Endothelial cell of umbilical vein (primary cell): ENCODE measurements around the gene PRKCB. TPM values are rescaled to one million over a fixed set of nuclear protein-coding genes. Genes with fewer than 3 reads are reported as not detected.

Experiments used
- BruUV-seq: library from RNA; stranded (reverse); fragments of 400-500 nt; replicated peaks from 2 replicates; lab custom pipeline; 2021; lab: Mats Ljungman, UMichigan
- CTCF ChIA-PET: fragments of 300-600, 350-600 bp; sonication (Branson Sonifier 250); formaldehyde crosslinking; loops from one replicate; lab custom pipeline; 2021; ENCODE audit warnings: antibody characterized with exemption, inconsistent platforms; lab: Charles Lee
- POLR2A ChIA-PET: fragments of 300-600, 350-600 bp; sonication (Branson Sonifier 250); formaldehyde crosslinking; loops from one replicate; lab custom pipeline; 2021; ENCODE audit warnings: antibody characterized with exemption, inconsistent platforms; lab: Charles Lee
- DNase-seq: peaks from one replicate; pipeline ENCODE4 v3.0.0-alpha.2; 2011; ENCODE audit warnings: low read depth, low spot score
- FAIRE-seq: peaks from 2 replicates; lab custom pipeline; 2011; peaks lifted over from hg19 to GRCh38; lab: Jason Lieb, UNC
- H2AFZ ChIP-seq: 2 replicates; pipeline ENCODE4 v1.6.0; 2012; ENCODE audit warnings: low read depth, low read length, control low read depth, inconsistent platforms
- H3K27ac ChIP-seq: 2 replicates; pipeline ENCODE4 v1.5.1; 2011; ENCODE audit warnings: low read depth, mild to moderate bottlenecking, control low read depth, low read length, moderate library complexity; ENCODE audit not compliant: insufficient read depth
- H3K27me3 ChIP-seq, 2 experiments: 2 replicates each; pipeline versions ENCODE4 v1.6.0 to v1.6.1; 2011; ENCODE audit warnings: low read length in 2 of 2, mixed read lengths in 1 of 2; ENCODE audit not compliant: control insufficient read depth in 2 of 2, insufficient read depth in 2 of 2
- H3K36me3 ChIP-seq, 2 experiments: 2 replicates in 1 of 2; 3 replicates in 1 of 2; pipeline ENCODE4 v1.5.1; 2011; ENCODE audit warnings: low read length in 2 of 2, mild to moderate bottlenecking in 1 of 2, moderate library complexity in 1 of 2; ENCODE audit not compliant: control insufficient read depth in 2 of 2, insufficient read depth in 2 of 2; ENCODE audit errors: extremely low read depth in 1 of 2
- H3K4me1 ChIP-seq: 3 replicates; pipeline ENCODE4 v1.5.1; 2011; ENCODE audit warnings: mild to moderate bottlenecking, low read length; ENCODE audit not compliant: control insufficient read depth, insufficient read depth; ENCODE audit errors: extremely low read depth
- H3K4me2 ChIP-seq: 2 replicates; pipeline ENCODE4 v1.6.1; 2011; ENCODE audit warnings: low read length, control low read depth, mixed read lengths; ENCODE audit not compliant: insufficient read depth
- H3K4me3 ChIP-seq, 3 experiments: fragments of 200-600 bp in 1 of 3; sonication (generic), shearing (Covaris generic) in 1 of 3; replicated peaks in 1 of 3; 2 replicates each; pipeline ENCODE4 v1.5.1; 2011 to 2016; ENCODE audit warnings: control low read depth in 3 of 3, low read length in 3 of 3, mild to moderate bottlenecking in 2 of 3, inconsistent platforms in 1 of 3, low read depth in 1 of 3, moderate library complexity in 1 of 3; ENCODE audit not compliant: insufficient read depth in 1 of 3
- H3K79me2 ChIP-seq: 2 replicates; pipeline ENCODE4 v1.6.0; 2012; ENCODE audit warnings: low read length, inconsistent platforms; ENCODE audit not compliant: control insufficient read depth, insufficient read depth
- H3K9ac ChIP-seq: replicated peaks from 2 replicates; pipeline ENCODE3; 2011; ENCODE audit warnings: low read length, control low read depth; ENCODE audit not compliant: insufficient read depth; ENCODE audit errors: extremely low read depth
- H3K9me1 ChIP-seq: replicated peaks from 3 replicates; pipeline ENCODE4 v1.6.0; 2011; ENCODE audit warnings: mild to moderate bottlenecking, low read length; ENCODE audit not compliant: control insufficient read depth, insufficient read depth; ENCODE audit errors: extremely low read depth
- H3K9me3 ChIP-seq: replicated peaks from 2 replicates; pipeline ENCODE4 v1.5.1; 2012; ENCODE audit warnings: low read length, inconsistent platforms; ENCODE audit not compliant: control insufficient read depth, insufficient read depth
- H4K20me1 ChIP-seq: replicated peaks from 2 replicates; pipeline ENCODE3; 2011; ENCODE audit warnings: mild to moderate bottlenecking, low read length; ENCODE audit not compliant: control insufficient read depth, insufficient read depth; ENCODE audit errors: extremely low read depth
- EZH2 ChIP-seq: IDR thresholded peaks from 2 replicates; pipeline ENCODE4 v1.6.1; 2012; ENCODE audit warnings: borderline replicate concordance, low read depth, mild to moderate bottlenecking, moderate library complexity, low read length, inconsistent platforms; ENCODE audit not compliant: severe bottlenecking
- FOS ChIP-seq: IDR thresholded peaks from 2 replicates; pipeline ENCODE4 v1.6.1; 2011; ENCODE audit warnings: mild to moderate bottlenecking, low read length, moderate library complexity, borderline replicate concordance; ENCODE audit not compliant: insufficient read depth
- GATA2 ChIP-seq: IDR thresholded peaks from 2 replicates; pipeline ENCODE4 v1.7.0; 2011; ENCODE audit warnings: low read depth, mild to moderate bottlenecking, moderate library complexity, mixed read lengths, low read length; ENCODE audit not compliant: insufficient read length, insufficient read depth
- JUN ChIP-seq: IDR thresholded peaks from 2 replicates; pipeline ENCODE4 v1.6.1; 2011; ENCODE audit warnings: borderline replicate concordance, low read depth; ENCODE audit not compliant: insufficient read length, insufficient read depth
- MYC ChIP-seq: IDR thresholded peaks from one replicate; pipeline ENCODE4 v1.6.1; 2011; ENCODE audit warnings: mild to moderate bottlenecking, low read depth, low read length
- POLR2A ChIP-seq: IDR thresholded peaks from 2 replicates; pipeline ENCODE4 v1.6.1; 2012; ENCODE audit warnings: low read depth, mild to moderate bottlenecking, control low read depth, low read length
- POLR2AphosphoS5 ChIP-seq: IDR thresholded peaks from 2 replicates; pipeline ENCODE4 v1.6.1; 2012; ENCODE audit warnings: low read depth, mild to moderate bottlenecking, control low read depth, low read length, moderate library complexity; ENCODE audit not compliant: insufficient read depth
- dilution Hi-C: fragments of 300-500 bp; cut with MboI; formaldehyde crosslinking; loops from one replicate; pipeline ENCODE4 v1.15.0; 2019; ENCODE audit warnings: low sequenced_read_pairs; ENCODE audit not compliant: extremely low pct_ligation_motif_present
- intact Hi-C: fragments of 100-400 bp; cut with micrococcal nuclease; formaldehyde crosslinking; loops from one replicate; pipeline ENCODE4 v1.10.0; 2022
- polyA plus RNA-seq, 4 experiments: library from polyadenylated mRNA; depleted of rRNA in 3 of 4; stranded (reverse) in 3 of 4; unstranded in 1 of 4; fragments of >200 nt; gene quantifications; 2 replicates each; pipeline versions ENCODE4 v1.2.1 to v1.2.3, GENCODE V29; 2011 to 2012; ENCODE audit warnings: missing spikeins in 1 of 4
- total RNA-seq: library from RNA; stranded (reverse); gene quantifications from 2 replicates; pipeline ENCODE4 v1.2.3, GENCODE V29; 2021
- TF ChIP-seq, protein P1 (sequence below): IDR thresholded peaks from 2 replicates; pipeline ENCODE4 v1.6.1; 2011; ENCODE audit not compliant: insufficient read depth, insufficient read length
- TF ChIP-seq, protein P2 (sequence below), 2 donors: IDR thresholded peaks; 1 replicate in 1 of 2; 2 replicates in 1 of 2; pipeline ENCODE4 v1.5.1; 2011; ENCODE audit warnings: low read length in 2 of 2, mild to moderate bottlenecking in 2 of 2, moderate library complexity in 2 of 2, control low read depth in 1 of 2, inconsistent platforms in 1 of 2, low read depth in 1 of 2; ENCODE audit not compliant: insufficient read depth in 1 of 2; ENCODE audit errors: extremely low read depth in 1 of 2

PRKCB gene
- total and polyA plus RNA-seq, 2 donors (not counting 3 experiments of a cell fraction or from before 2014, with no cell fraction given) = 0.01 TPM; not detected in 1

DNA sequence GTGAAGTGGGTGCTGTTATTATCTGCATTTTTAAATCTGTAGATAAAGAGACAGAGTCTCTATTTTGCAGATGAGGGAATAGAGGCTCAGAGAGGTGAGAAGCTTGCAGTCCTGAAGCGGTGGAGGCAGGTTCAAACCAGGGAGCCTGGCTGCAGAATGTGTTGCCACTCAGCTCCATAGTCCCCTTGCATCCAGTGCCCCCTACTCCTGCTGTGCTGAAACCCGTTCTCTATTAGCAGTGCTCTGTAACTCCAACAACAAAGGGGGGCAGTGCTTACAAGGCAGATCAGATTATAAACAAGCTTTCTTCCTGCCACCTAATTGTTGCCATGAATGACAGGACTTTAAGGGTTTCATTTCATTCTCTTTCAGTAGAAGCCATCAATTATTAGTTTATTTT is 302.2 kb downstream of the PRKCB start:
- no peak overlapping the region for H3K9ac ChIP-seq
- H4K20me1 ChIP-seq = no peaks in the 10 kb centered on the region
- DNase-seq (no peak), FAIRE-seq (no peak)
- no peaks in the 10 kb centered on the region for H3K4me1 ChIP-seq
- H2AFZ ChIP-seq = no peak overlapping the region
- no peaks in the 10 kb centered on the region for H3K27me3 ChIP-seq
- no peak overlapping the region for H3K4me2 ChIP-seq
- CTCF ChIA-PET = interaction anchor here (1.1 to 1.2 kb wide), 2 partner anchors 67 to 115 kb away, joined by 7 to 13 read pairs; no protein-coding TSS in a partner anchor
- no peaks in the 10 kb centered on the region for H3K36me3 ChIP-seq
- TF ChIP-seq POLR2A = no peak
- no peak for TF ChIP-seq JUN
- TF ChIP-seq, protein P1, sequence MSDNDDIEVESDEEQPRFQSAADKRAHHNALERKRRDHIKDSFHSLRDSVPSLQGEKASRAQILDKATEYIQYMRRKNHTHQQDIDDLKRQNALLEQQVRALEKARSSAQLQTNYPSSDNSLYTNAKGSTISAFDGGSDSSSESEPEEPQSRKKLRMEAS = no peak
- no peak for TF ChIP-seq MYC
- no peak for TF ChIP-seq GATA2
- TF ChIP-seq EZH2 = no peak
- TF ChIP-seq POLR2AphosphoS5 = no peak
- TF ChIP-seq, protein P2, sequence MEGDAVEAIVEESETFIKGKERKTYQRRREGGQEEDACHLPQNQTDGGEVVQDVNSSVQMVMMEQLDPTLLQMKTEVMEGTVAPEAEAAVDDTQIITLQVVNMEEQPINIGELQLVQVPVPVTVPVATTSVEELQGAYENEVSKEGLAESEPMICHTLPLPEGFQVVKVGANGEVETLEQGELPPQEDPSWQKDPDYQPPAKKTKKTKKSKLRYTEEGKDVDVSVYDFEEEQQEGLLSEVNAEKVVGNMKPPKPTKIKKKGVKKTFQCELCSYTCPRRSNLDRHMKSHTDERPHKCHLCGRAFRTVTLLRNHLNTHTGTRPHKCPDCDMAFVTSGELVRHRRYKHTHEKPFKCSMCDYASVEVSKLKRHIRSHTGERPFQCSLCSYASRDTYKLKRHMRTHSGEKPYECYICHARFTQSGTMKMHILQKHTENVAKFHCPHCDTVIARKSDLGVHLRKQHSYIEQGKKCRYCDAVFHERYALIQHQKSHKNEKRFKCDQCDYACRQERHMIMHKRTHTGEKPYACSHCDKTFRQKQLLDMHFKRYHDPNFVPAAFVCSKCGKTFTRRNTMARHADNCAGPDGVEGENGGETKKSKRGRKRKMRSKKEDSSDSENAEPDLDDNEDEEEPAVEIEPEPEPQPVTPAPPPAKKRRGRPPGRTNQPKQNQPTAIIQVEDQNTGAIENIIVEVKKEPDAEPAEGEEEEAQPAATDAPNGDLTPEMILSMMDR (IDR thresholded peaks at IDR 0.05; ENCODE audit: extremely low read depth in 1 of 2, insufficient read depth in 1 of 2, low read depth in 1 of 2, low read length in 2 of 2) = no peak
- TF ChIP-seq FOS = no peak
- H3K79me2 ChIP-seq = no peaks in the 10 kb centered on the region
- no peaks in the 10 kb centered on the region for H3K9me1 ChIP-seq
- H3K9me3 ChIP-seq = no peaks in the 10 kb centered on the region
- H3K4me3 ChIP-seq = no peak overlapping the region
- H3K27ac ChIP-seq = no peak overlapping the region
- intact Hi-C loops (no loop called here), dilution Hi-C loops (no loop called here)
- no TSS peak for BruUV-seq
- POLR2A ChIA-PET = no interaction called here
